Stimulated activated memory B cell treated with anti-CD40 and anti-IgM and Interleukin-4, amounts not matched to agents 10 μg/mL and 1 μg/mL and 100 μg/mL, for 72 hours (primary cell): ENCODE measurements around the gene ESR2.
A peak's percentile ranks its signal among the peaks of the same experiment; 100 is the strongest.

Experiments
- ATAC-seq: fragments of 150-1000 bp; cut with Tn5 transposase; 2 replicates; pipeline ENCODE4 v1.10.0; 2021
- H3K27ac Mint-ChIP-seq: one replicate; pipeline ENCODE4 v1.8.0; 2022; ENCODE audit warnings: mild to moderate bottlenecking, mixed read lengths
- H3K27me3 Mint-ChIP-seq: one replicate; pipeline ENCODE4 v1.8.0; 2022; ENCODE audit warnings: mixed read lengths
- H3K36me3 Mint-ChIP-seq: one replicate; pipeline ENCODE4 v1.8.0; 2022; ENCODE audit warnings: mixed read lengths
- H3K4me1 Mint-ChIP-seq: one replicate; pipeline ENCODE4 v1.8.0; 2022; ENCODE audit warnings: mixed read lengths
- H3K4me3 Mint-ChIP-seq: one replicate; pipeline ENCODE4 v1.8.0; 2022; ENCODE audit warnings: mild to moderate bottlenecking, moderate library complexity, mixed read lengths
- H3K9me3 Mint-ChIP-seq: one replicate; pipeline ENCODE4 v1.8.0; 2022; ENCODE audit warnings: mixed read lengths

The ESR2 gene

DNA sequence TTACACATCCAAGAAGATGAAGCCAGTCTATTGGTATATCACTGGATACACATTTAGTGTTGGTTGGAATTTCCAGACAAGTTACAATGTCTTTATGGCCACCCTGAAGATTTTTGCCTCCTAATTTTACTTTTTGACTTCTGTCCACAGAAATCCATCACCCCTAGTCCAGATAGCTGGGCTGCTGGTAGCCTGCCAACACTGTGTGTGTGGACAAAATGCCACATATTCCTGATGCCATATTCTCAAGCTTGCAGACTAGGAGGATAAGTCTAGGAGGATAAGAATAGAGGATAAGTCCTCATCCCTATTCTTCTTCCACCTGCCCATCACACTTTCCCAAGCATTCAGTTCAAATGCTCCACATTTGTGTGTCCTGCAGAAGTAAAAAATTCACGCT is 4.6 kb downstream of the ESR2 start:
- Mint-ChIP-seq H3K27me3 (no peaks in the 10 kb centered on the region), H3K36me3 (peaks cover 5% of the 10 kb centered on the region), H3K4me1 (peaks cover 34% of the 10 kb centered on the region), H3K9me3 (no peaks in the 10 kb centered on the region), H3K4me3 (no peak overlapping the region), H3K27ac (peak overlapping the region; percentile 15)
- no peak for ATAC-seq

DNA sequence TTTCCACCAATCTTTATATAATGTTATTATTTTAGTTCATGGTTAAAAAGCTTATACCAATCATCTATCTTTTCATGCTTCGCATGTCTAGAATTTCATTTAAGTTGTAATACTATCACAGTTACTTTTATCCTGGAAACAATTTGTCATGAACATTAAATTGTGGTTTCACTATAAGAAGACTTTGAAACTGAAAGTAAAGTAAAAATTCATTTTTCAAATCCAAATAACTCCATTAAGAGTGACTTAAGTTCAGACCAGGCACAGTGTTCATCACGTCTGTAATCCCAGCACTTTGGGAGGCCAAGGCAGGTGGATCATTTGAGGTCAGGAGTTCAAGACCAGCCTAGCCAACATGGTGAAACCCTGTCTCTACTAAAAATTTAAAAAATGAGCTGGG is 12.4 kb downstream of the ESR2 start:
- peaks cover 11% of the 10 kb centered on the region for H3K4me1 Mint-ChIP-seq
- no peaks in the 10 kb centered on the region for H3K27me3 Mint-ChIP-seq
- no peak for ATAC-seq
- H3K27ac Mint-ChIP-seq: no peak overlapping the region
- peaks cover 32% of the 10 kb centered on the region for H3K36me3 Mint-ChIP-seq
- no peak overlapping the region for H3K4me3 Mint-ChIP-seq
- no peaks in the 10 kb centered on the region for H3K9me3 Mint-ChIP-seq

DNA sequence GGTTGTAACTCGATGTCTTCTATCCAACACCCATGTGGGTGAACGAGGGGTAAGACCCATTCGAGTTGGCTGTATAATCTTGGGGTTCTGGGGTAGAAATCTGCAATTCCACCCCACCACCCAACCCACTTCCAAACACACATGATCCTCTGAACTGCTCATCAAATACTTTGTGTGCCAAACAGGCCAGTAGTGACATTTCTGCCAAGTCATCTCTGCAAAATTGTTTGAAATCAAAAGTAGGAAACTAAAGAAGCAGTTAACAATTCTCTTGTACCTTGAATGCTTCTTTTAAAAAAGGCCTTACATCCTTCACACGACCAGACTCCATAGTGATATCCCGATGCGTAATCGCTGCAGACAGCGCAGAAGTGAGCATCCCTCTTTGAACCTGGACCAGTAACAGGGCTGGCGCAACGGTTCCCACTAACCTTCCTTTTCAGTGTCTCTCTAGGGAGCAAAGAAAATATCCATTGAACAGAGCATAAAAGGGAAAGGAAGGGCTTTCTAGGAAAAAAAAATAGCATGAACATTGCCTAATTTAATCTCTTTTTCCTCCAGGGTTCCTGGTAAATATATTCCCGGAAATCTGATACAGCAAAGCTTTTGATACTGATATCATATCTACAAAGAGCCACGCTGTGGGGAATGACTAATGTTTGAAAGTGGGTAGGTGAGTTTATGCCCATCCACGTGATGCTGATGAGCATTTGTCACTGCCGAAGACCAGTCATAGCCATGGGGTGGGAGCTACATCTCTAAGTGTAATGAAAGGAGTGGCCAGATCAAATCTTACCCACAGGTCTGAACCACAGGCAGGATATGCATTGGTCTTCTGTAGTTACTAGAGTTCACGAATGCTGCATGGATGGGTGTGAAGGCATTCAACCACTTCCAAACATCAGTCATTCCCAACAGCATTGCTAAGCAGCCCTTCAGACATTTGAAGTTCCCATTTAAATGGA is 14.2 kb downstream of the ESR2 start:
- no peak for ATAC-seq
- no peak overlapping the region for H3K27ac Mint-ChIP-seq
- no peaks in the 10 kb centered on the region for H3K27me3 Mint-ChIP-seq
- H3K4me1 Mint-ChIP-seq: peaks cover 5% of the 10 kb centered on the region
- peaks cover 34% of the 10 kb centered on the region for H3K36me3 Mint-ChIP-seq
- H3K9me3 Mint-ChIP-seq: no peaks in the 10 kb centered on the region
- H3K4me3 Mint-ChIP-seq: no peak overlapping the region

DNA sequence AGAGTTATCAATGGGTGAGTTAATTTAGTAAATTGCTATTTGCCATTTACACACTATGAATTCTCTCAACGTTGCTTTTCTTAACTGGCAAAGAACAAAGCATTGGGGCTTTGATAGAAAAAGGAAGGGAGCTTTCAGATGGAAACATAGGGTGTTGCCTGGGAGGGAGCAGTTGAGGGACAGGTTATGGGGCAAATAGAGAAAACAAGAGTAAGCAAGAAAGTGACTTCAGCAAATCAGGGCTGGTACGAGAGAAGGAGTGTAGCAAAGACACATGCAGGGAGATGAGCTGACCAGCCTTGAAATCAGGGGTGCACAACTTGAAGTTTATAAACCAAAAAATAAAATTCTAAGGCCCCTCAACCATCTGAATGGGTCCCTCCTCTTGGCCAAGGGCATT is 15.7 kb downstream of the ESR2 start:
- no peak overlapping the region for H3K27ac Mint-ChIP-seq
- H3K36me3 Mint-ChIP-seq: peaks cover 45% of the 10 kb centered on the region
- no peaks in the 10 kb centered on the region for H3K27me3 Mint-ChIP-seq

DNA sequence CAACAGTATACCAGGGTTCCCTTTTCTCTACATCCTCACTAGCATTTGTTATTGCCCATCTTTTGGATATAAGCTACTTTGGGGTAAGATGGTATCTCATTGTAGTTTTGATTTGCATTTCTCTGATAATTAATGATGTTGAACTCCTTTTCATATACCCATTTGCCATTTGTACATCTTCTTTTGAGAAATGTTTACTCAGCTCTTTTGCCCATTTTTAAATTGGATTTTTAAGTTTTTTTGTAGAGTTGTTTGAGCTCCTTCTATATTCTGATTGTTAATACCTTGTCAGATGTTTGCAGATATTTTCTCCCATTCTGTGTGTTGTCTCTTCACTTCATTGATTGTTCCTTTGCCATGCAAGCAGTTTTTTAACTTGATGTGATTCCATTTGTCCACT is 22.2 kb downstream of the ESR2 start:
- Mint-ChIP-seq H3K36me3 (peaks cover 38% of the 10 kb centered on the region), H3K4me1 (peaks cover 11% of the 10 kb centered on the region), H3K27me3 (no peaks in the 10 kb centered on the region), H3K27ac (no peak overlapping the region), H3K4me3 (no peak overlapping the region), H3K9me3 (no peaks in the 10 kb centered on the region)
- no peak for ATAC-seq

More for the DNA sequence above, 15.7 kb downstream of the ESR2 start:
- Mint-ChIP-seq H3K9me3 (no peaks in the 10 kb centered on the region), H3K4me1 (peaks cover 5% of the 10 kb centered on the region), H3K4me3 (no peak overlapping the region)
- ATAC-seq: no peak

DNA sequence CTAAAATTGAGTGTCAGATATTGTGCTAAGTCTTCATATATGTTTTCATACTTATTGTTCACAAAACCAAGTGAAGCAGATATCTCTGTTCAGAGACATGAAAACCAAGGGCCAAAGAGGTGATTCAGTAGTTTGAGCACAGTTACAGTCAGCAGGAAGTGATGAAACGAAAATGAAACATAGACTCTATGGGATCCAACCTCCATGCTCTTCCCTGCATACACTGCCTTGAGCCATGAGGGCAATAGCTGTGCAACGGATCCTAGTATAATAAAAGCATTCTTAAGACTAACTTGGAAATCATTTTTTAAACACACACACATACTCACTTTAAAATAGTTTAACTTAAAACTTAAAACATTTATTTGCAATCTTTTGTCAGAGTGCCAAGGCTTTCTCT is 27.9 kb downstream of the ESR2 start:
- peak overlapping the region; percentile 12 for H3K27ac Mint-ChIP-seq

DNA sequence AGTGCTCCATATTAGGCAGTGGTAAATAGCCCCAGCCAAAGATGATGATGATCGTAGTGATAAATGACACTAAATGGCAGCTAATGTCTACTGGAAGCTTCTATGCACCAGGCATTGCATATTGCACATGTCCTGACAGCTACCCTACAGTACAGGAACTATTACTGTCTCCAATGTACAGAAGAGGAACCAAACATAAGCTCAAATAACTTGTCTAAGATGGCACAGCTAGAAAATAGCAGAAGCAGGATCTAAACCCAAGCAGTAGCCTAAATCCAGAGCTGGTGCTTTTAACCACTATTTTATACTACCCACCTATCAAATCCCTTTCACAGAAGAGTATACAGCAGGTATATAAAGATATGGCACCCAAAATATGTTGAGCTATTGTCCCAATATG is 28.9 kb downstream of the ESR2 start:
- Mint-ChIP-seq H3K4me1 (peaks cover 28% of the 10 kb centered on the region), H3K27ac (no peak overlapping the region), H3K27me3 (no peaks in the 10 kb centered on the region), H3K36me3 (peaks cover 24% of the 10 kb centered on the region), H3K4me3 (no peak overlapping the region), H3K9me3 (no peaks in the 10 kb centered on the region)
- no peak for ATAC-seq

More for the DNA sequence above, 27.9 kb downstream of the ESR2 start:
- Mint-ChIP-seq H3K36me3 (peaks cover 24% of the 10 kb centered on the region), H3K9me3 (no peaks in the 10 kb centered on the region), H3K4me3 (no peak overlapping the region), H3K4me1 (peaks cover 28% of the 10 kb centered on the region), H3K27me3 (no peaks in the 10 kb centered on the region)
- ATAC-seq: no peak

DNA sequence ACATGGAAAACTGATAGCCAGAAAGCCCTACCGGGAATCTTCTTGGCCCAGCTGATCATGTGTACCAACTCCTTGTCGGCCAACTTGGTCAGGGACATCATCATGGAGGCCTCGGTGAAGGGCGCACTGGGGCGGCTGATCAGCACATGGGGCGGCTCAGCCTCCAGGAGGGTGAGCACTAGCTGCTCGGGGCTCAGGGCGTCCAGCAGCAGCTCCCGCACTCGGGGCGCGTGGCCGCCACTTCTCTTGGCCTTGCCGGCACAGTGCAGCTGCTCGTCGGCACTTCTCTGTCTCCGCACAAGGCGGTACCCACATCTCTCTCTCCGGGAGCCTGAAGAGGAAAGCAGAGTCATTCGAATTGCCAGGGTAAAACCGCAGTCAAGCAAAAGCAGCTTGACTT is 33.8 kb downstream of the ESR2 start:
- H3K4me1 Mint-ChIP-seq: peaks cover 1% of the 10 kb centered on the region
- H3K27ac Mint-ChIP-seq: no peak overlapping the region
- H3K27me3 Mint-ChIP-seq: no peaks in the 10 kb centered on the region
- no peak for ATAC-seq
- H3K36me3 Mint-ChIP-seq: peaks cover 15% of the 10 kb centered on the region
- peaks cover 2% of the 10 kb centered on the region for H3K9me3 Mint-ChIP-seq
- H3K4me3 Mint-ChIP-seq: no peak overlapping the region

DNA sequence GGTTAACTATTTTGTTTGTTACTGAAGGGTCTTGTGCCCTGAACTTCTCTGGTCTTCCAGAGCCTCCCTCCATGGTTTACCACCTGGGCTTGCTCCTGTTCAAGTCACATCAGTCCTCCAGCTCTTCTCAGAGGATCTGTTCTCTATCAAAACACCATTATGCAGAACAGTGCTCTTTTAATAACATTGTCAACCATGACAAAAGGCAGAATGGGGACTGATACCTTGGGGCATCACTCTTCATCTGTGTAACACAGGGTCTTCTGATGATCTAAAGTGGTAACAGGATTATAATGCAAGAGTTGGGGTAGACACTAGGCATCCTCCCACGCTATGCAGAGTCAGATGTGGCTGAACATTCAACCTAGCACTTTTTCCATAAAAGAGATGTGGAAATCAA is 38.4 kb downstream of the ESR2 start:
- H3K4me1 Mint-ChIP-seq: no peaks in the 10 kb centered on the region
- H3K9me3 Mint-ChIP-seq: peaks cover 2% of the 10 kb centered on the region
- peaks cover 17% of the 10 kb centered on the region for H3K36me3 Mint-ChIP-seq

DNA sequence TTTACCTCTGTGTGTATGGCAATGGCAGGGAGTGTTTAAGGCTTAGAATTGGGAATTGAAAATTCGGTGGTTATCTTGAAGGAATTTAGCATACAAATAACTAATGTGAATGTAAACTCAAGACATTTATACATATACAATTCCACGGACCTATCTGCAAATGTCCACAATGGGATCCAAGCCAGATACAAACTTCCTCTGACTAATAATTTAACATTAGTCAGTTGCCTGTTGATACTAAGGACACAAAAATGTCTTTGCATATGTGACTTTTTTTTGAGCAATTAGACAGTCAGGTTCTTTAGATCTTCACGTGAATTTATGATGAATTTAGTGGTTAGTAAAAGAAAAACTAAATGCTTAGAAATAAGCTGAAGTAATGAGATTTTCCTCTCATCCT is 40.5 kb downstream of the ESR2 start:
- Mint-ChIP-seq H3K36me3 (peaks cover 15% of the 10 kb centered on the region), H3K27ac (no peak overlapping the region), H3K27me3 (no peaks in the 10 kb centered on the region), H3K4me1 (no peaks in the 10 kb centered on the region), H3K4me3 (no peak overlapping the region), H3K9me3 (no peaks in the 10 kb centered on the region)
- no peak for ATAC-seq

More for the DNA sequence above, 38.4 kb downstream of the ESR2 start:
- H3K27me3 Mint-ChIP-seq: no peaks in the 10 kb centered on the region
- H3K4me3 Mint-ChIP-seq: no peak overlapping the region
- H3K27ac Mint-ChIP-seq: no peak overlapping the region
- ATAC-seq: no peak

DNA sequence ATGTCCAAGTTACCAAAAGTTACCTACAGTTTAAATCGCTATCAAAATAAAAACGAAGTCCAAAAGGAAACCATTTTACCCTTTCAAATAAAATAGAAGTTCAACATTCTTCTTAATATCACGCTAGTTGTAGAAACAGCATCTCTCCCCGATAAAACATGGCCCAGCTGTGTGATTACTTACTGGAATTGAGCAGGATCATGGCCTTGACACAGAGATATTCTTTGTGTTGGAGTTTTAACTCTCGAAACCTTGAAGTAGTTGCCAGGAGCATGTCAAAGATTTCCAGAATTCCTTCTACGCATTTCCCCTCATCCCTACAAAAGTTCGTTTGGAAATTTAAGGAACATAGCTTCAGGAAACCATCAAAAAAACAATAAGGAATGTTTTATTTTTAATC is 44.8 kb downstream of the ESR2 start:
- no peak overlapping the region for H3K27ac Mint-ChIP-seq

DNA sequence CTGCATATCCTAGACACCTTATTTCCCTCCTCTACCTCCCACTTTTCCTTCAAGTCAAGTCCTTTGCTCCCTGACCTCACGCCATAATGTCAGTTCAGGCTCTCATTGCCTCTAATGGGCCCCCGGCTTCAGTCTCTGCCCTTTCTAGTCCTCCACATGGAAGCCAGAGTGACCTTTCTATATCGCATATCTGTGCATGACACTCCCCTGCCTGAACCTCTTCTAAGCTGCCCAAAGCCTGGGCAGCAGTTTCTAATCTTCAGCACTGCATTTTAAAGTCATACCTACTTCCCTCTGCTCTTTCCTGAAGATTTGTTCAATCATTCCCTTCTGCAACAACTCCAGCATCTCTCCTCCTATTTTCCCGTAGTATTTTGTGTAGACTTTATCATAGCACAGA is 45.5 kb downstream of the ESR2 start:
- Mint-ChIP-seq H3K27me3 (no peaks in the 10 kb centered on the region), H3K4me3 (no peak overlapping the region), H3K36me3 (peaks cover 17% of the 10 kb centered on the region), H3K9me3 (no peaks in the 10 kb centered on the region), H3K4me1 (no peaks in the 10 kb centered on the region), H3K27ac (no peak overlapping the region)
- ATAC-seq: no peak

More for the DNA sequence above, 44.8 kb downstream of the ESR2 start:
- Mint-ChIP-seq H3K4me3 (no peak overlapping the region), H3K27me3 (no peaks in the 10 kb centered on the region), H3K4me1 (no peaks in the 10 kb centered on the region), H3K36me3 (peaks cover 17% of the 10 kb centered on the region), H3K9me3 (no peaks in the 10 kb centered on the region)
- no peak for ATAC-seq

DNA sequence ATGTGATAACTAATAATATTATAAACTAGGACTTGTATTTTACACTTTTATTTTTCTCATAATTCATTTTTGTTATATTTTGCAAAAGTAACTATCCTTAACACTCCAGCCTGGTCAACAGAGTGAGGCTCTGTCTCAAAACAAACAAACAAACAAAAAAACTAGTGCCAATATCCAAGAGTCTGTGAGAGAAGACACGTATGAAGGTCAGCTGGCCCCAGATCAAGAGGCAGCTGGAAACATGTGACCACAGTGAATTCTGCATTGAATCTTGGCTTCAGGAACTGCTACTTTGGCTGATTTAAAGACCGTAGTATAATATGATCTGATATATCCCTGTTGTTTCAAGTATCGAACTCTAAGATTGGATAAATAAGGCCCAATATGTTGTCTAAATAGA is 47.0 kb downstream of the ESR2 start:
- H3K36me3 Mint-ChIP-seq: peaks cover 23% of the 10 kb centered on the region
- no peak overlapping the region for H3K4me3 Mint-ChIP-seq
- no peaks in the 10 kb centered on the region for H3K27me3 Mint-ChIP-seq
- H3K9me3 Mint-ChIP-seq: peaks cover 3% of the 10 kb centered on the region
- no peak for ATAC-seq
- no peak overlapping the region for H3K27ac Mint-ChIP-seq
- no peaks in the 10 kb centered on the region for H3K4me1 Mint-ChIP-seq

DNA sequence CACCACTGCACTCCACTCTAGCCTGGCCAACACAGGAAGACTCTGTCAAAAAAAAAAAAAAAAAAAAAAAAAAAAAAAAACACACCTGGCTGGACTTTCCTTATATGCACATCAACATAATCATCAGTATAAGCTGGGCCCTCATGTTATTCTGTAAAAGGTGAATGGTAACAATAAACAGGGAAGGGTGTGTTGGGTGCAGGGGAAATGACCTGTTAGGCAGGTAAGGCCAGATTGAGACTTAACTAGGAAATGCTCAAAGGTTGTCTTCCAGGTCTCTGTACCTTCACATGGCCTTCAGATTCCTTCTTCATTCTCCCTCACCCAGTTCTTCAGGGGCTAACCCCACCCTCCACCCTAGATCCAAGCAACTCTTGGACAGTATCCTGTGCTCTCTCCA is 47.5 kb downstream of the ESR2 start:
- Mint-ChIP-seq H3K9me3 (peaks cover 3% of the 10 kb centered on the region), H3K27me3 (no peaks in the 10 kb centered on the region)

DNA sequence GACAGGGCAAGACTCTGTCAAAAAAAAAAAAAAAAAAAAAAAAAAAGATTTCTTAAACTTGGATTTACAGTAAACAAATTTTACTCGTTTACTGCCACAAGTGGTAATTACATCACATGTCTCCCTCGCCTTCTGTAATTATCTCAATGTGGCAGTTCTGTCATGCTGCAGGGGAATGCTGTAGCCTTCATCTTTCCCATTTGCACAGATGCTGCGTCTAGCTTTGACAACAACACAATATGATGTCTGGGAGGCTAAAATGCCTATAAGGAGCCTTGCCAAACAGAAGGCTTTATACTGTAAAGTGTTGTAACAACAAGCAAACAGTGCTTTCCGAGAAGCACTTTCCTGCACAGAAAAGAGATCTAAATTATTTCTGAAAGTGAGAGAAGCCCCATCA is 48.7 kb downstream of the ESR2 start:
- Mint-ChIP-seq H3K27ac (no peak overlapping the region), H3K4me3 (no peak overlapping the region), H3K36me3 (peaks cover 23% of the 10 kb centered on the region), H3K9me3 (peaks cover 3% of the 10 kb centered on the region), H3K4me1 (no peaks in the 10 kb centered on the region), H3K27me3 (no peaks in the 10 kb centered on the region)
- no peak for ATAC-seq

More for the DNA sequence above, 47.5 kb downstream of the ESR2 start:
- Mint-ChIP-seq H3K36me3 (peaks cover 23% of the 10 kb centered on the region), H3K4me1 (no peaks in the 10 kb centered on the region), H3K4me3 (no peak overlapping the region), H3K27ac (no peak overlapping the region)
- no peak for ATAC-seq

DNA sequence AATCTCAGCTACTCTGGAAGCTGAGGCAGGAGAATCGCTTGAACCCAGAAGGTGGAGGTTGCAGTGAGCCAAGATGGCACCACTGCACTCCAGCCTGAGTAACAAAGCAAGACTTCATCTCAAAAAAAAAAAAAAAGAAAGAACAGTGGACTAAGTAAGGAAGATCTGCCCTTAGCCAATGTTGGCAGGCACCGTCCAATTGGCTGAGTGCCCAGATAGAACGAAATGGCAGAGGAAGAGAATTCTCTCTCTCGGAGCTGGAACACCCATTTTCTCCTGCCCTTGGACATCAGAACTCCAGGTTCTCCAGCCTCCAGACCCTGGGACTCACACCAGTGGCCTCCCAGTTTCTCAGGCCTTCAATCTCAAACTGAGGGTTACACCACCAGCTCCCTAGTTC is 49.9 kb downstream of the ESR2 start:
- Mint-ChIP-seq H3K36me3 (peaks cover 20% of the 10 kb centered on the region), H3K4me3 (no peak overlapping the region), H3K27me3 (no peaks in the 10 kb centered on the region), H3K9me3 (peaks cover 3% of the 10 kb centered on the region), H3K27ac (no peak overlapping the region), H3K4me1 (no peaks in the 10 kb centered on the region)
- no peak for ATAC-seq
